HG03520 (cell line): ENCODE data around the gene IL17REL.

Experiments
- ATAC-seq: cut with Tn5 transposase; IDR thresholded peaks from one replicate; pipeline ENCODE4 v1.9.1; 2021; ENCODE audit warnings: mild to moderate bottlenecking, moderate library complexity; ENCODE audit not compliant: unreplicated experiment

IL17REL gene

GRCh38 chr22:49970528-49971231 is 41.9 kb downstream of the IL17REL start:
- peak; percentile 54 for ATAC-seq

GRCh38 chr22:49969751-49970527 is 42.6 kb downstream of the IL17REL start:
- ATAC-seq, result no peak

GRCh38 chr22:49968831-49969661 is 43.5 kb downstream of the IL17REL start:
- no peak for ATAC-seq

- ATAC-seq, result no peak
Measured at GRCh38 chr22:49968313-49968830, 44.2 kb downstream of the IL17REL start.

GRCh38 chr22:49967706-49968208 is 44.8 kb downstream of the IL17REL start:
- ATAC-seq, result no peak

- ATAC-seq, result no peak
Measured at GRCh38 chr22:49966774-49967705, 45.5 kb downstream of the IL17REL start.

- ATAC-seq, result no peak
Measured at GRCh38 chr22:49966041-49966773, 46.4 kb downstream of the IL17REL start.

GRCh38 chr22:49965091-49966040 is 47.2 kb downstream of the IL17REL start:
- ATAC-seq, result no peak

- ATAC-seq, result no peak
Measured at GRCh38 chr22:49964136-49965090, 48.2 kb downstream of the IL17REL start.

GRCh38 chr22:49963647-49964026 is 48.9 kb downstream of the IL17REL start:
- no peak for ATAC-seq

- ATAC-seq, result no peak
Measured at GRCh38 chr22:49962751-49963646, 49.6 kb downstream of the IL17REL start.

- ATAC-seq, result no peak
Measured at GRCh38 chr22:49962012-49962750, 50.4 kb downstream of the IL17REL start.

GRCh38 chr22:49961601-49962011 is 51.0 kb downstream of the IL17REL start:
- no peak for ATAC-seq

GRCh38 chr22:49961005-49961600 is 51.5 kb downstream of the IL17REL start:
- ATAC-seq, result peak; percentile 1
